Neural crest cell (in vitro differentiated cells): ENCODE results near the gene TIPIN. TPM values are rescaled to one million over a fixed set of nuclear protein-coding genes. Genes with fewer than 3 reads are reported as not detected.
"Not testable (repeated sequence)": the region's sequence is repeated elsewhere in the genome, so short reads cannot be mapped to it uniquely, and the experiment has no call there.

Experiments used
- DNase-seq: peaks from one replicate; pipeline ENCODE4 v3.0.0; 2021; ENCODE audit warnings: low read depth, mixed read lengths, low spot score
- H3K27ac Mint-ChIP-seq: one replicate; pipeline ENCODE4 v1.8.0; 2021; ENCODE audit warnings: mild to moderate bottlenecking, mixed read lengths; ENCODE audit not compliant: unreplicated experiment
- H3K27me3 Mint-ChIP-seq: 2 replicates; pipeline ENCODE4 v1.8.0; 2021; ENCODE audit warnings: low read depth, mild to moderate bottlenecking, mixed read lengths
- H3K36me3 Mint-ChIP-seq: 2 replicates; pipeline ENCODE4 v1.8.0; 2021; ENCODE audit warnings: low read depth, mild to moderate bottlenecking, mixed read lengths
- H3K4me1 Mint-ChIP-seq: 2 replicates; pipeline ENCODE4 v1.8.0; 2021; ENCODE audit warnings: mixed read lengths
- H3K4me3 Mint-ChIP-seq: one replicate; pipeline ENCODE4 v1.8.0; 2021; ENCODE audit warnings: mild to moderate bottlenecking, mixed read lengths
- H3K9me3 Mint-ChIP-seq: 2 replicates; pipeline ENCODE4 v1.8.0; 2021; ENCODE audit warnings: mixed read lengths
- total RNA-seq: library from RNA; stranded (reverse); gene quantifications from 2 replicates; pipeline ENCODE4 v1.2.1, GENCODE V29; 2021
- TF ChIP-seq, protein P1 (sequence below): fragments of 200-600 bp; sonication (generic); conservative IDR thresholded peaks from 2 replicates; pipeline ENCODE4 v1.5.0; 2021; ENCODE audit warnings: antibody characterized with exemption, mild to moderate bottlenecking

The TIPIN gene
- total RNA-seq, 1 donor from 2014 or later, result 23.4 TPM

DNA sequence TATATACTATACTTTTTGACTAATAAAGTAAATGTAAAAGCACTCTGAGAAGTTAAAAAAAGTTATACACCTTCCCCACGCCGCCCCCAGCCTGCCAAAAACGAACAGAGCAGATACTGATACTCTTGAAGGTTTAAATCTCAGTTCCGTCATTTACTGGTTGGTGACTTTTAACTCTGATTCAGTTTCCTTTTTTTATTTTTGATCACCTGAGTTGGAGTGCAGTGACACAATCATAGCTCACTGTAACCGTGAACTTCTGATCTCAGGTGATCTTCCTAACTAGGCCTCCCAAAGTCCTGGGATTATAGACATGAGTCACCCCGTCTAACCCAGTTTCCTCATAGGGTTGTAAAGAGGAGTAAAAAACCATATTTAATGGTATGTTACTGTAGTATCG lies 3.3 kb upstream of the TIPIN start:
- DNase-seq, result no peak
- TF ChIP-seq, protein P1, sequence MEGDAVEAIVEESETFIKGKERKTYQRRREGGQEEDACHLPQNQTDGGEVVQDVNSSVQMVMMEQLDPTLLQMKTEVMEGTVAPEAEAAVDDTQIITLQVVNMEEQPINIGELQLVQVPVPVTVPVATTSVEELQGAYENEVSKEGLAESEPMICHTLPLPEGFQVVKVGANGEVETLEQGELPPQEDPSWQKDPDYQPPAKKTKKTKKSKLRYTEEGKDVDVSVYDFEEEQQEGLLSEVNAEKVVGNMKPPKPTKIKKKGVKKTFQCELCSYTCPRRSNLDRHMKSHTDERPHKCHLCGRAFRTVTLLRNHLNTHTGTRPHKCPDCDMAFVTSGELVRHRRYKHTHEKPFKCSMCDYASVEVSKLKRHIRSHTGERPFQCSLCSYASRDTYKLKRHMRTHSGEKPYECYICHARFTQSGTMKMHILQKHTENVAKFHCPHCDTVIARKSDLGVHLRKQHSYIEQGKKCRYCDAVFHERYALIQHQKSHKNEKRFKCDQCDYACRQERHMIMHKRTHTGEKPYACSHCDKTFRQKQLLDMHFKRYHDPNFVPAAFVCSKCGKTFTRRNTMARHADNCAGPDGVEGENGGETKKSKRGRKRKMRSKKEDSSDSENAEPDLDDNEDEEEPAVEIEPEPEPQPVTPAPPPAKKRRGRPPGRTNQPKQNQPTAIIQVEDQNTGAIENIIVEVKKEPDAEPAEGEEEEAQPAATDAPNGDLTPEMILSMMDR, result no peak
- Mint-ChIP-seq H3K27me3 (no peaks in the 10 kb centered on the region), H3K4me3 (peak overlapping the region; percentile 64), H3K36me3 (no peaks in the 10 kb centered on the region), H3K4me1 (peaks cover 15% of the 10 kb centered on the region), H3K27ac (no peak overlapping the region), H3K9me3 (no peaks in the 10 kb centered on the region)

DNA sequence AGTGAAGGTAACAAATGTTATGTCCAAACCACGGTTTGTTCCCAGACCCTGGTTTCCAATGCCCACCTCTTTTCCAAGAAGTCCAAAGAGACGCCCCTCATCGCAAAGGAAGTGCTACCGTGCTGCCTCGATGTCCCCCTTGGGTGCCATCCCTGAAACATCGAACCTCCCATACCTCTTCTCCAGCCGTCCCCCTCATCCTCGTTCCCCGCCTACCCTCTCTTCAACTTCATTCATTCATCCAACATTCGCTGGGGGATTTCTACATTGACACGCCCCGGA lies 467 bp downstream of the TIPIN start:
- no peaks in the 10 kb centered on the region for H3K27me3 Mint-ChIP-seq
- H3K36me3 Mint-ChIP-seq, result peaks cover 8% of the 10 kb centered on the region
- peak overlapping the region; percentile 97 for H3K27ac Mint-ChIP-seq
- TF ChIP-seq, protein P1, result no peak
- peak overlapping the region; percentile 93 for H3K4me3 Mint-ChIP-seq
- no peak for DNase-seq
- no peaks in the 10 kb centered on the region for H3K9me3 Mint-ChIP-seq
- H3K4me1 Mint-ChIP-seq, result peaks cover 23% of the 10 kb centered on the region

DNA sequence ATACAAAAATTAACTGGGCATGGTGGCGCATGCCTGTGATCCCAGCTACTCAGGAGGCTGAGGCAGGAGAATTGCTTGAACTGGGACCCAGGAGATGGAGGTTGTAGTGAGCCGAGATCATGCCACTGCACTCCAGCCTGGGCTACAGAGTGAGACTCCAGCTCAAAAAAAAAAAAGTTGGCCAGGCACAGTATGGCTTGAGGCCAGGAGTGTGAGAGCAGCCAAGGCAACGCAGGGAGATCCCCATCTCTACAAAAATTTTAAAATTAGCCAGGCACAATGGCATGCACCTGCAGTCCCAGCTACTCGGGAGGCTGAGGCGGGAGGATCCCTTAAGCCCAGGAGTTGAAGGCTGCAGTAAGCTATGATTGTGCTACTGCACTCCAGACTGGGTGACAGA lies 8.0 kb downstream of the TIPIN start:
- H3K27me3 Mint-ChIP-seq, H3K27ac Mint-ChIP-seq, DNase-seq, H3K4me3 Mint-ChIP-seq, H3K4me1 Mint-ChIP-seq, H3K36me3 Mint-ChIP-seq, H3K9me3 Mint-ChIP-seq: not testable (repeated sequence)

DNA sequence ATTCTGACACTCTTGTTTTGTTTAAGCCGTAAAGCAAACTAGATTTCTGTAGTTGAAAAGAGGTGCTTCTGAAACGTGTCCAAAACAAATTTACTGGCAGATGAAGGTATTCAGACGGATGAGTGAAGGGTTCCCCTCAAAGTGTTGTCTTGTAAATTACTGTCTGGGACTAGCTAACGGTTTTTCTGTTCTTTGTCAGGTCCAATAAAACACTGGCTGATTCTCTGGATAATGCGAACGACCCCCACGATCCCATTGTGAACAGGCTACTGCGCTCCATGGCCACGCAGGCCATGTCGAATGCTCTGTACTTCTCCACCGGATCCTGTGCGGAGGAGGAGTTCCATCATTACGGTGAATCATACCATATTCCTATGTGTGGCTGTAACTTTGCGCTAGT lies 27.7 kb downstream of the TIPIN start:
- H3K4me1 Mint-ChIP-seq, result peaks cover 2% of the 10 kb centered on the region
- DNase-seq, result no peak
- H3K27ac Mint-ChIP-seq, result peak overlapping the region; percentile 67
- TF ChIP-seq, protein P1, result no peak
- H3K9me3 Mint-ChIP-seq, result no peaks in the 10 kb centered on the region
- no peaks in the 10 kb centered on the region for H3K27me3 Mint-ChIP-seq
- no peak overlapping the region for H3K4me3 Mint-ChIP-seq
- H3K36me3 Mint-ChIP-seq, result peaks cover 11% of the 10 kb centered on the region

DNA sequence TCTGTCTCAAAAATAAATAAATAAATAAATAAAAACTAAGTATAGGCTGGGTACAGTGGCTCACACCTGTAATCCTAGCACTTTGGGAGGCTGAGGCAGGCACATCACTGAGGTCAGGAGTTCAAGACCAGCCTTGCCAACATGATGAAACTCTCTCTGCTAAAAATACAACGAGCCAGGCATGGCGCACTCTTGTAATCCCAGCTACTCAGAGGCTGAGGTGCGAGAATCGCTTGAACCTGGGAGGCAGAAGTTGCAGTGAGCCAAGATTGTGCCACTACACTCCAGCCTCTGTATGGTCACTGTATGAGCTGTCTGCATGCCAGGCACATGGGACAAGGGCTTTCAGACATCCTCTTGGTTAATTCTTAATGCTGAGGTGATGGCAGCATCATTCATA lies 28.7 kb downstream of the TIPIN start:
- Mint-ChIP-seq H3K4me3 (no peak overlapping the region), H3K4me1 (peaks cover 9% of the 10 kb centered on the region), H3K36me3 (peaks cover 7% of the 10 kb centered on the region), H3K9me3 (no peaks in the 10 kb centered on the region), H3K27me3 (no peaks in the 10 kb centered on the region), H3K27ac (no peak overlapping the region)
- no peak for DNase-seq
- TF ChIP-seq, protein P1, result no peak

DNA sequence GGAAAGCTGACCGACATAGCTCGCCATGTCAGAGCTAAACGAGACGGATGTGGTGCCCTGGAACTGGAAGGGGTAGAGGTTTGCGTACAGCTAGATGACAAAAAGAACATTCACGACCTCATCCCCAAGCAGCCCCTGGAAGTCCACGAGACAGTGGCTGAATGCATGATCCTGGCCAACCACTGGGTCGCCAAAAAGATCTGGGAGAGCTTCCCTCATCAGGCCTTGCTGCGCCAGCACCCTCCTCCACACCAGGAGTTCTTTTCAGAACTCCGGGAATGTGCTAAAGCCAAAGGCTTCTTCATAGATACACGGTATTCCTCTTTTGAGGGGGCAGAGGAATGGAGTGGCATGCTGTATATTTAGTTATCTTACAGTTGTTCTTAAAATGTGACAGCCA lies 30.4 kb downstream of the TIPIN start:
- Mint-ChIP-seq H3K27me3 (no peaks in the 10 kb centered on the region), H3K4me3 (no peak overlapping the region), H3K36me3 (peaks cover 7% of the 10 kb centered on the region), H3K9me3 (no peaks in the 10 kb centered on the region), H3K4me1 (peaks cover 9% of the 10 kb centered on the region), H3K27ac (no peak overlapping the region)
- TF ChIP-seq, protein P1, result no peak
- DNase-seq, result no peak
